Measurements from ENCODE around the gene LRP1B.
"Not testable (repeated sequence)": the region's sequence is repeated elsewhere in the genome, so short reads cannot be mapped to it uniquely, and the experiment has no call there.

LRP1B gene

GRCh38 chr2:142100970-142101369 is 29.8 kb downstream of the LRP1B start:
- peak in 2 of 3 experiments; percentile 4 to 43 for DNase-seq

- DNase-seq = no peak
Observed at GRCh38 chr2:142100139-142100873, 30.5 kb downstream of the LRP1B start.

- no peak for DNase-seq
Observed at GRCh38 chr2:142097711-142098110, 33.1 kb downstream of the LRP1B start.

GRCh38 chr2:142095647-142096046 is 35.2 kb downstream of the LRP1B start:
- DNase-seq = no peak

- no peak for DNase-seq
Observed at GRCh38 chr2:142094233-142094632, 36.6 kb downstream of the LRP1B start.

GRCh38 chr2:142088058-142088568 is 42.7 kb downstream of the LRP1B start:
- no peak for DNase-seq

- DNase-seq = not testable (repeated sequence)
Observed at GRCh38 chr2:142087585-142087984, 43.2 kb downstream of the LRP1B start.

GRCh38 chr2:142082368-142082767 is 48.4 kb downstream of the LRP1B start:
- DNase-seq = no peak

GRCh38 chr2:142076317-142076716 is 54.5 kb downstream of the LRP1B start:
- no peak for DNase-seq

- DNase-seq = peak in 1 of 3 experiments; percentile 13
Observed at GRCh38 chr2:142075826-142076225, 55.0 kb downstream of the LRP1B start.

GRCh38 chr2:142069251-142069888 is 61.4 kb downstream of the LRP1B start:
- no peak for DNase-seq

GRCh38 chr2:142065700-142066099 is 65.1 kb downstream of the LRP1B start:
- DNase-seq = no peak

- no peak for DNase-seq
Observed at GRCh38 chr2:142065156-142065555, 65.7 kb downstream of the LRP1B start.

GRCh38 chr2:142061733-142062132 is 69.1 kb downstream of the LRP1B start:
- no peak for DNase-seq

- DNase-seq = no peak
Observed at GRCh38 chr2:142058149-142058548, 72.7 kb downstream of the LRP1B start.

GRCh38 chr2:142056784-142057183 is 74.0 kb downstream of the LRP1B start:
- no peak for DNase-seq

GRCh38 chr2:142052220-142052863 is 78.5 kb downstream of the LRP1B start:
- no peak for DNase-seq

- DNase-seq = no peak
Observed at GRCh38 chr2:142048581-142048980, 82.2 kb downstream of the LRP1B start.

GRCh38 chr2:142045641-142046040 is 85.2 kb downstream of the LRP1B start:
- no peak for DNase-seq

- DNase-seq = no peak
Observed at GRCh38 chr2:142044197-142044596, 86.6 kb downstream of the LRP1B start.

GRCh38 chr2:142042536-142043199 is 88.1 kb downstream of the LRP1B start:
- DNase-seq = no peak

- DNase-seq = no peak
Observed at GRCh38 chr2:142041996-142042395, 88.8 kb downstream of the LRP1B start.

GRCh38 chr2:142041105-142041504 is 89.7 kb downstream of the LRP1B start:
- no peak for DNase-seq
